ENCODE measurements around the gene POU5F1. TPM values are rescaled to one million over a fixed set of nuclear protein-coding genes. Genes with fewer than 3 reads are reported as not detected.

POU5F1 gene
- total and polyA plus RNA-seq, 9 of the 15 experiments (the other 6 are each of a cell fraction or from before 2014, with no cell fraction given), result 0.06 to 2.0 (median 0.10) TPM; not detected in 6

DNA sequence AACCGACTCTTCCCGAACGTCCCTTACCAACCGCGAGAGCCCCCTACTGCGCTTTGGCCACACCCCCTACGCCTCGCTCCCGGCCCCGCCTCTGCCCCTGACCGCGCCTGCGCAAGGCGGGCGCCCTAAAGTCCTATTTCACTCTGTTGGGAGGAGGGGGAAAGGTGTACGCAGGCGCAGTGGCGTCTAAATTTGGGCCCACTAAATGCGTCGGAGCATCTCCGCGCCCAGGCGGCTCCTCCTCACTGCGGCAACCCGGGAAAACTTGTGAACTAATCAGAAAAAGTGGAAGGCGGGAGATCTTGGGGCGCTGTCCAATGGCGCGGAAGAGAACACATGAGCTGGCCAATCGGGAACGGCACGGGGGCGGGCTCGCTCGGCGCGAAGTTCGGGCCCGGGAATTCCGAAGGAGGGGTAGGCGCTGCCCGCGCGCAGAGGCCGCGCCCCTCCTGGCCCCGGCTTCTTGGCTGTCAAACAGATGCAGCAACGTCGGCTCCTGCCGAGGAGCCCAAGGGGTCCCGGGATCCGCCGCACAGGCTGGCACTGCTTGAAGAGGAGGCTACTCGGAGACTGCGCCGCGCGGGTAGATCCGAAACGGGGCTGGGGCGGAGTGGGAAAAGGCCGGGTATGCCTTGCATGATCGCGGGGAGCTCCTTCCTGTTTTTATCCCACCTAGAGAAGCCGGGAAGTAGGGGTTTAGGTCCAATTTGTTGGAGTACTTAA is 12.2 kb downstream of the POU5F1 start, which contains the start of gene TCF19 (continued):
- TF ChIP-seq MYC (IDR thresholded peaks at IDR 0.05; ENCODE audit: low read depth, low read length) (0 out of 2 replicates have a peak, but pooled peaks have one; percentile 57), MYC (CRISPR knock-in tag; IDR thresholded peaks at IDR 0.05; ENCODE audit: borderline replicate concordance, low read depth) (peak; percentile 79), CHD2 (IDR thresholded peaks at IDR 0.05; ENCODE audit: low read depth, low read length) (peak; percentile 91), E2F3 (CRISPR knock-in tag; IDR thresholded peaks at IDR 0.05) (peak; percentile 93), MXI1 (IDR thresholded peaks at IDR 0.05; ENCODE audit: low read depth, low read length) (peak; percentile 72), POU5F1 (IDR thresholded peaks at IDR 0.05; ENCODE audit: borderline replicate concordance, low read depth, low read length, partially characterized antibody) (peak; percentile 21), MEIS2 (IDR thresholded peaks at IDR 0.05; ENCODE audit: partially characterized antibody) (peak; percentile 93), ZFX (CRISPR knock-in tag; IDR thresholded peaks at IDR 0.05) (peak; percentile 77), ATF1 (CRISPR knock-in tag; IDR thresholded peaks at IDR 0.05) (no peak), ATF1 (tag; IDR thresholded peaks at IDR 0.05) (peak; percentile 84), ZNF224 (CRISPR knock-in tag; IDR thresholded peaks at IDR 0.05) (no peak), ZNF668 (CRISPR knock-in tag; IDR thresholded peaks at IDR 0.05) (0 out of 2 replicates have a peak, but pooled peaks have one; percentile 25), HIVEP1 (CRISPR knock-in tag; IDR thresholded peaks at IDR 0.05) (no peak), KAT7 (CRISPR knock-in tag; IDR thresholded peaks at IDR 0.05; ENCODE audit: borderline replicate concordance) (peak; percentile 58; the same call in 1 of the 2 replicates), TAF1 (IDR thresholded peaks at IDR 0.05; ENCODE audit: control insufficient read depth, extremely low read depth, insufficient read depth, low read length, severe bottlenecking) (peak; percentile 78)
- TF ChIP-seq, protein P1, sequence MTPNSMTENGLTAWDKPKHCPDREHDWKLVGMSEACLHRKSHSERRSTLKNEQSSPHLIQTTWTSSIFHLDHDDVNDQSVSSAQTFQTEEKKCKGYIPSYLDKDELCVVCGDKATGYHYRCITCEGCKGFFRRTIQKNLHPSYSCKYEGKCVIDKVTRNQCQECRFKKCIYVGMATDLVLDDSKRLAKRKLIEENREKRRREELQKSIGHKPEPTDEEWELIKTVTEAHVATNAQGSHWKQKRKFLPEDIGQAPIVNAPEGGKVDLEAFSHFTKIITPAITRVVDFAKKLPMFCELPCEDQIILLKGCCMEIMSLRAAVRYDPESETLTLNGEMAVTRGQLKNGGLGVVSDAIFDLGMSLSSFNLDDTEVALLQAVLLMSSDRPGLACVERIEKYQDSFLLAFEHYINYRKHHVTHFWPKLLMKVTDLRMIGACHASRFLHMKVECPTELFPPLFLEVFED (CRISPR knock-in tag; conservative IDR thresholded peaks at IDR 0.05), result no peak
- TF ChIP-seq, protein P2, sequence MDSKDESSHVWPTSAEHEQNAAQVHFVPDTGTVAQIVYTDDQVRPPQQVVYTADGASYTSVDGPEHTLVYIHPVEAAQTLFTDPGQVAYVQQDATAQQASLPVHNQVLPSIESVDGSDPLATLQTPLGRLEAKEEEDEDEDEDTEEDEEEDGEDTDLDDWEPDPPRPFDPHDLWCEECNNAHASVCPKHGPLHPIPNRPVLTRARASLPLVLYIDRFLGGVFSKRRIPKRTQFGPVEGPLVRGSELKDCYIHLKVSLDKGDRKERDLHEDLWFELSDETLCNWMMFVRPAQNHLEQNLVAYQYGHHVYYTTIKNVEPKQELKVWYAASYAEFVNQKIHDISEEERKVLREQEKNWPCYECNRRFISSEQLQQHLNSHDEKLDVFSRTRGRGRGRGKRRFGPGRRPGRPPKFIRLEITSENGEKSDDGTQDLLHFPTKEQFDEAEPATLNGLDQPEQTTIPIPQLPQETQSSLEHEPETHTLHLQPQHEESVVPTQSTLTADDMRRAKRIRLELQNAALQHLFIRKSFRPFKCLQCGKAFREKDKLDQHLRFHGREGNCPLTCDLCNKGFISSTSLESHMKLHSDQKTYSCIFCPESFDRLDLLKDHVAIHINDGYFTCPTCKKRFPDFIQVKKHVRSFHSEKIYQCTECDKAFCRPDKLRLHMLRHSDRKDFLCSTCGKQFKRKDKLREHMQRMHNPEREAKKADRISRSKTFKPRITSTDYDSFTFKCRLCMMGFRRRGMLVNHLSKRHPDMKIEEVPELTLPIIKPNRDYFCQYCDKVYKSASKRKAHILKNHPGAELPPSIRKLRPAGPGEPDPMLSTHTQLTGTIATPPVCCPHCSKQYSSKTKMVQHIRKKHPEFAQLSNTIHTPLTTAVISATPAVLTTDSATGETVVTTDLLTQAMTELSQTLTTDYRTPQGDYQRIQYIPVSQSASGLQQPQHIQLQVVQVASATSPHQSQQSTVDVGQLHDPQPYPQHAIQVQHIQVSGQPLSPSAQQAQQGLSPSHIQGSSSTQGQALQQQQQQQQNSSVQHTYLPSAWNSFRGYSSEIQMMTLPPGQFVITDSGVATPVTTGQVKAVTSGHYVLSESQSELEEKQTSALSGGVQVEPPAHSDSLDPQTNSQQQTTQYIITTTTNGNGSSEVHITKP (IDR thresholded peaks at IDR 0.05; ENCODE audit: partially characterized antibody), result peak; percentile 78
- TF ChIP-seq, protein P3, sequence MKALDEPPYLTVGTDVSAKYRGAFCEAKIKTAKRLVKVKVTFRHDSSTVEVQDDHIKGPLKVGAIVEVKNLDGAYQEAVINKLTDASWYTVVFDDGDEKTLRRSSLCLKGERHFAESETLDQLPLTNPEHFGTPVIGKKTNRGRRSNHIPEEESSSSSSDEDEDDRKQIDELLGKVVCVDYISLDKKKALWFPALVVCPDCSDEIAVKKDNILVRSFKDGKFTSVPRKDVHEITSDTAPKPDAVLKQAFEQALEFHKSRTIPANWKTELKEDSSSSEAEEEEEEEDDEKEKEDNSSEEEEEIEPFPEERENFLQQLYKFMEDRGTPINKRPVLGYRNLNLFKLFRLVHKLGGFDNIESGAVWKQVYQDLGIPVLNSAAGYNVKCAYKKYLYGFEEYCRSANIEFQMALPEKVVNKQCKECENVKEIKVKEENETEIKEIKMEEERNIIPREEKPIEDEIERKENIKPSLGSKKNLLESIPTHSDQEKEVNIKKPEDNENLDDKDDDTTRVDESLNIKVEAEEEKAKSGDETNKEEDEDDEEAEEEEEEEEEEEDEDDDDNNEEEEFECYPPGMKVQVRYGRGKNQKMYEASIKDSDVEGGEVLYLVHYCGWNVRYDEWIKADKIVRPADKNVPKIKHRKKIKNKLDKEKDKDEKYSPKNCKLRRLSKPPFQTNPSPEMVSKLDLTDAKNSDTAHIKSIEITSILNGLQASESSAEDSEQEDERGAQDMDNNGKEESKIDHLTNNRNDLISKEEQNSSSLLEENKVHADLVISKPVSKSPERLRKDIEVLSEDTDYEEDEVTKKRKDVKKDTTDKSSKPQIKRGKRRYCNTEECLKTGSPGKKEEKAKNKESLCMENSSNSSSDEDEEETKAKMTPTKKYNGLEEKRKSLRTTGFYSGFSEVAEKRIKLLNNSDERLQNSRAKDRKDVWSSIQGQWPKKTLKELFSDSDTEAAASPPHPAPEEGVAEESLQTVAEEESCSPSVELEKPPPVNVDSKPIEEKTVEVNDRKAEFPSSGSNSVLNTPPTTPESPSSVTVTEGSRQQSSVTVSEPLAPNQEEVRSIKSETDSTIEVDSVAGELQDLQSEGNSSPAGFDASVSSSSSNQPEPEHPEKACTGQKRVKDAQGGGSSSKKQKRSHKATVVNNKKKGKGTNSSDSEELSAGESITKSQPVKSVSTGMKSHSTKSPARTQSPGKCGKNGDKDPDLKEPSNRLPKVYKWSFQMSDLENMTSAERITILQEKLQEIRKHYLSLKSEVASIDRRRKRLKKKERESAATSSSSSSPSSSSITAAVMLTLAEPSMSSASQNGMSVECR (CRISPR knock-in tag; IDR thresholded peaks at IDR 0.05), result peak; percentile 60
